Lower leg skin (tissue), 3 donors: ENCODE results near the gene SELENOT.

Source experiments
- POLR2A ChIP-seq, 2 donors: fragments of 450-650 bp; IDR thresholded peaks; one replicate each; pipeline ENCODE4 v1.6.1; 2016 to 2017; ENCODE audit warnings: antibody characterized with exemption in 2 of 2, mild to moderate bottlenecking in 1 of 2, moderate library complexity in 1 of 2
- TF ChIP-seq, protein P1 (sequence below), 3 donors: fragments of 450-650 bp; IDR thresholded peaks; one replicate each; pipeline ENCODE4 v1.5.1; 2016; ENCODE audit warnings: antibody characterized with exemption in 3 of 3, mild to moderate bottlenecking in 3 of 3, moderate library complexity in 2 of 3

DNA sequence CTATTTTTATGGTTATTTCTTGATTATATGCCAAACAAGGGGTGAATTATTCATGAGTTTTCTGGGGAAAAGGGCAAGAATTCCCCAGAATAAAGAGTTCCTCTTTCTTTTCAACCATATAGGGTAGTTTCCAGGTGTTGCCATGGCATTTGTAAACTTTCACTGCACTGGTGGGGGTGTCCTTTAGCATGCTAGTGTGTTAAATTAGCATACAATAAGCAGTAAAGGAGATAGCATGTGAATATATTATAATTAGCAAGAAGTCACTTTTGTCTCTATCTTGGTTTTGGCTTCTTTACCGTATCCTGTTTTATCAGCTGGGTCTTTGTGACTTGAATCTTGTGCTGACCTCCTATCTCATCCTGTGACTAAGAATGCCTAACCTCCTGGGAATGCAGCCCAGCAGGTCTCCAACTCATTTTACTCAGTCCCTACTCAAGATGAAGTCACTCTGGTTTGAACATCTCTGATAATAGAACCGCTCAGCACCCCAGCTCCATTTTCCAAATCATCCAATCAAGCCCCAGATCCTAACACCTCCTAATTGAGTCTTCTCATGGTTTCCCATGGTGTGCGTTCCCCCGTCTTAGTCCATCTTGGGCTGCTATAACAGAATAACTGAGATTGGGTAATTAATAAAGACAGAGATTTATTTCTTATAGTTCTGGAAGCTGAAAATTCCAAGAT is 3.4 kb upstream of the SELENOT start:
- TF ChIP-seq, protein P1, sequence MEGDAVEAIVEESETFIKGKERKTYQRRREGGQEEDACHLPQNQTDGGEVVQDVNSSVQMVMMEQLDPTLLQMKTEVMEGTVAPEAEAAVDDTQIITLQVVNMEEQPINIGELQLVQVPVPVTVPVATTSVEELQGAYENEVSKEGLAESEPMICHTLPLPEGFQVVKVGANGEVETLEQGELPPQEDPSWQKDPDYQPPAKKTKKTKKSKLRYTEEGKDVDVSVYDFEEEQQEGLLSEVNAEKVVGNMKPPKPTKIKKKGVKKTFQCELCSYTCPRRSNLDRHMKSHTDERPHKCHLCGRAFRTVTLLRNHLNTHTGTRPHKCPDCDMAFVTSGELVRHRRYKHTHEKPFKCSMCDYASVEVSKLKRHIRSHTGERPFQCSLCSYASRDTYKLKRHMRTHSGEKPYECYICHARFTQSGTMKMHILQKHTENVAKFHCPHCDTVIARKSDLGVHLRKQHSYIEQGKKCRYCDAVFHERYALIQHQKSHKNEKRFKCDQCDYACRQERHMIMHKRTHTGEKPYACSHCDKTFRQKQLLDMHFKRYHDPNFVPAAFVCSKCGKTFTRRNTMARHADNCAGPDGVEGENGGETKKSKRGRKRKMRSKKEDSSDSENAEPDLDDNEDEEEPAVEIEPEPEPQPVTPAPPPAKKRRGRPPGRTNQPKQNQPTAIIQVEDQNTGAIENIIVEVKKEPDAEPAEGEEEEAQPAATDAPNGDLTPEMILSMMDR (IDR thresholded peaks at IDR 0.05): no peak
- TF ChIP-seq POLR2A (IDR thresholded peaks at IDR 0.05): no peak
